HEK293T (cell line): ENCODE data around the gene LGALS7.
"Not testable (repeated sequence)": the region's sequence is repeated elsewhere in the genome, so short reads cannot be mapped to it uniquely, and the experiment has no call there.

Source experiments
- CTCF ChIA-PET: fragments of 350-600 bp; formaldehyde crosslinking; extraction: SDS; loops from one replicate; lab custom pipeline; 2021; ENCODE audit warnings: antibody characterized with exemption, inconsistent platforms; lab: Yijun Ruan, JAX
- POLR2A ChIA-PET: fragments of 350-600 bp; formaldehyde crosslinking; extraction: SDS; loops from one replicate; lab custom pipeline; 2020; ENCODE audit warnings: antibody characterized with exemption, inconsistent platforms; lab: Yijun Ruan, JAX
- DNase-seq: peaks from one replicate; pipeline ENCODE4 v3.0.0; 2012; ENCODE audit warnings: mixed read lengths; ENCODE audit errors: extremely low spot score
- ARNT ChIP-seq: fragments of 450-650 bp; IDR thresholded peaks from 2 replicates; pipeline ENCODE4 v1.6.1; 2017; ENCODE audit warnings: mild to moderate bottlenecking
- BHLHE40 ChIP-seq: fragments of 450-650 bp; IDR thresholded peaks from 2 replicates; pipeline ENCODE4 v1.6.1; 2016; ENCODE audit warnings: mild to moderate bottlenecking, moderate library complexity, borderline replicate concordance
- CTBP1 ChIP-seq: fragments of 450-650 bp; IDR thresholded peaks from 2 replicates; pipeline ENCODE4 v1.6.1; 2016; ENCODE audit warnings: borderline replicate concordance
- ELF4 ChIP-seq: fragments of 450-650 bp; IDR thresholded peaks from 2 replicates; pipeline ENCODE4 v1.6.1; 2017; ENCODE audit warnings: antibody characterized with exemption
- FOXA1 ChIP-seq: fragments of 450-650 bp; IDR thresholded peaks from 2 replicates; pipeline ENCODE4 v1.6.1; 2016; ENCODE audit warnings: mild to moderate bottlenecking
- FOXK2 ChIP-seq: fragments of 450-650 bp; IDR thresholded peaks from 2 replicates; pipeline ENCODE4 v1.6.1; 2016; ENCODE audit warnings: mild to moderate bottlenecking
- FOXM1 ChIP-seq: fragments of 450-650 bp; IDR thresholded peaks from 2 replicates; pipeline ENCODE4 v1.6.1; 2017; ENCODE audit warnings: mild to moderate bottlenecking, borderline replicate concordance
- HDGF ChIP-seq: fragments of 450-650 bp; IDR thresholded peaks from 2 replicates; pipeline ENCODE4 v1.6.1; 2017; ENCODE audit warnings: antibody characterized with exemption, borderline replicate concordance
- L3MBTL2 ChIP-seq: fragments of 450-650 bp; conservative IDR thresholded peaks from 2 replicates; pipeline ENCODE4 v1.6.1; 2016; ENCODE audit warnings: mild to moderate bottlenecking
- LEF1 ChIP-seq: fragments of 450-650 bp; IDR thresholded peaks from 2 replicates; pipeline ENCODE4 v1.6.1; 2017; ENCODE audit warnings: mild to moderate bottlenecking, borderline replicate concordance
- NFRKB ChIP-seq: fragments of 450-650 bp; IDR thresholded peaks from 2 replicates; pipeline ENCODE4 v1.6.1; 2016; ENCODE audit warnings: mild to moderate bottlenecking, moderate library complexity
- PKNOX1 ChIP-seq: fragments of 450-650 bp; IDR thresholded peaks from 2 replicates; pipeline ENCODE4 v1.6.1; 2016
- SP1 ChIP-seq: fragments of 450-650 bp; IDR thresholded peaks from 2 replicates; pipeline ENCODE4 v1.6.1; 2017
- SUZ12 ChIP-seq: fragments of 450-650 bp; IDR thresholded peaks from 2 replicates; pipeline ENCODE4 v1.6.1; 2016; ENCODE audit warnings: mild to moderate bottlenecking
- TARDBP ChIP-seq: fragments of 450-650 bp; IDR thresholded peaks from 2 replicates; pipeline ENCODE4 v1.6.1; 2016
- ZNF384 ChIP-seq: fragments of 450-650 bp; IDR thresholded peaks from 2 replicates; pipeline ENCODE4 v1.6.1; 2016

Gene LGALS7

GRCh38 chr19:38788478-38789243 lies 15.3 kb upstream of the LGALS7 start, which contains the start of gene LGALS7B:
LGALS7B (plus strand) TSS chr19:38789200; CDS start chr19:38789227, 27 bp downstream.
- no peak for DNase-seq
- ChIA-PET CTCF (no interaction called here), POLR2A (no interaction called here)

GRCh38 chr19:38786572-38787265 lies 13.4 kb upstream of the LGALS7 start:
- ChIA-PET POLR2A (interaction anchor here (0.6 to 0.8 kb wide), 3 partner anchors 62 to 170 kb away, joined by 3 to 4 read pairs (median 3); partner anchors contain the start of genes NFKBIB and SIRT2), CTCF (interaction anchor here (1.4 kb wide), 1 partner anchor 17 kb away, joined by 8 read pairs; no protein-coding TSS in a partner anchor)
- no peak for DNase-seq
- TF ChIP-seq PKNOX1 (no peak), FOXM1 (no peak), TARDBP (no peak), HDGF (no peak), SP1 (no peak), CTBP1 (no peak), ARNT (no peak), LEF1 (no peak), FOXA1 (no peak), BHLHE40 (no peak), L3MBTL2 (no peak), ELF4 (no peak), SUZ12 (no peak), NFRKB (no peak), ZNF384 (no peak), FOXK2 (no peak)

More at GRCh38 chr19:38788478-38789243, 15.3 kb upstream of the LGALS7 start, which contains the start of gene LGALS7B:
- TF ChIP-seq ELF4 (no peak), ARNT (no peak), BHLHE40 (no peak), LEF1 (no peak), L3MBTL2 (no peak), CTBP1 (no peak), SUZ12 (no peak), FOXK2 (no peak), TARDBP (no peak), FOXM1 (no peak)

GRCh38 chr19:38786061-38786460 lies 12.7 kb upstream of the LGALS7 start:
- POLR2A ChIA-PET, result interaction anchor here (0.6 kb wide), 1 partner anchor 169 kb away, joined by 3 read pairs; no protein-coding TSS in a partner anchor
- DNase-seq, CTCF ChIA-PET: not testable (repeated sequence)
- 0 out of 2 replicates have a peak, but pooled peaks have one; percentile 14 for TF ChIP-seq ZNF384

- DNase-seq, result no peak
- POLR2A ChIA-PET, result no interaction called here
- TF ChIP-seq ELF4 (no peak), CTBP1 (no peak), NFRKB (no peak), BHLHE40 (no peak), SUZ12 (no peak), FOXA1 (no peak), ZNF384 (no peak), HDGF (no peak), PKNOX1 (no peak), FOXK2 (no peak), ARNT (no peak), FOXM1 (no peak), LEF1 (no peak), TARDBP (no peak), L3MBTL2 (no peak), SP1 (no peak)
- CTCF ChIA-PET, result no interaction called here
Measured at GRCh38 chr19:38785187-38785699, 11.9 kb upstream of the LGALS7 start.

GRCh38 chr19:38784224-38784623 lies 10.9 kb upstream of the LGALS7 start:
- TF ChIP-seq NFRKB (no peak), HDGF (no peak)
- ChIA-PET CTCF (no interaction called here), POLR2A (no interaction called here)
- DNase-seq, result no peak

GRCh38 chr19:38782212-38782611 lies 8.9 kb upstream of the LGALS7 start:
- CTCF ChIA-PET, result interaction anchor here (0.6 kb wide), 1 partner anchor 13 kb away, joined by 4 read pairs; no protein-coding TSS in a partner anchor
- POLR2A ChIA-PET, DNase-seq: not testable (repeated sequence)

- ChIA-PET POLR2A (no interaction called here), CTCF (no interaction called here)
- TF ChIP-seq BHLHE40 (no peak), ELF4 (no peak), PKNOX1 (no peak), NFRKB (no peak), ARNT (no peak), L3MBTL2 (no peak)
- DNase-seq, result no peak
Measured at GRCh38 chr19:38781058-38781457, 7.7 kb upstream of the LGALS7 start.
